ENCODE results near the gene DVL3. TPM values are rescaled to one million over a fixed set of nuclear protein-coding genes. Genes with fewer than 3 reads are reported as not detected.

Gene DVL3
- total and polyA plus RNA-seq, 10 of the 15 experiments (the other 5 are each of a cell fraction or from before 2014, with no cell fraction given), result 2.2 to 39.7 (median 14.5) TPM

DNA sequence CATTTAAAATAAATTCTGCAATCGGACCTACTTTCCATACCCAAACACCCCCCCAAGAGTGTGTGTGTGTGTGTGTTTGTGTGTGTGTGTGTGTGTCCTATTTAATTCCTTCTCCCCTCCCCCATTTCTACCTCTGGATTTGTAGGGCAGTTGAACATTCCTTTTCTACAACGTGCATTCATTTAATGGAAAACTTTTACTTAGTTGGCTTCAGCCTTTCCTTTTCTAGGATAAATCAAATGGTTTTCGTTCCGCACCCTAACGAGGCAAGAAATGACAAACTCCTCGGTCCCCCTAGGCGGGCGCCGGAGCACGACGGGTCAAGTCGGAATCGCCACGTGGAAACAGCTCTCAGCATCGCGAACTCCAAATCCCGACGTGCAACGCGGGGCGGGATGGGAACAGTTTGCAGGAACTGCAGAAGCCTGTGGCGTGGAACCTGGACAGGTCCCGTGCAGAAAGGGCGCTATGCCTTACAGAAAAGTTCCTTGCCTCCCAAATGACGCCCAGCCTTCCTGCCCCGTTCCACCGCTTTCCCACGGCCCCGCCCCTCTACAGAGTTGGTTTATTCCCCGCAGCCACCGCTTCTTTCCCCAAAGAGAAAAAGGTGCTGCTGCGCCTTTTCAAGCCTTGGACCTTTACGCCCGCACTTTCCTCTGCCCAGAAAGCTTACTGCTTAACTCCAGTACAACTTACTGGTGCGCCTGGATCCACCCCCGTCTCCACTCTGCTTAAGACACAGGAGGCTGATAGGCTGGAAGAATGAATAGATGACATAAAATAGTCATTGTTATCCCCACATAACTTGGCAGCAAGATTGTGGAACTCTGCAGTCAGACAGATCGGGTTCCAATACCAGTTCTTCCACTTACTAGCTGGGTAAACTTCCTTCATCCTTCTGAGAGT is 21.1 kb upstream of the DVL3 start (continued):
- TF ChIP-seq IRF4 (IDR thresholded peaks at IDR 0.05; ENCODE audit: low read depth, low read length) (no peak), HCFC1 (IDR thresholded peaks at IDR 0.05; ENCODE audit: low read length) (peak; percentile 80), NFYB (IDR thresholded peaks at IDR 0.05; ENCODE audit: insufficient read depth, low read depth, low read length) (0 out of 2 replicates have a peak, but pooled peaks have one; percentile 28), ZNF274 (IDR thresholded peaks at IDR 0.05; ENCODE audit: insufficient read depth, insufficient read length) (no peak), ZNF207 (IDR thresholded peaks at IDR 0.05; ENCODE audit: borderline replicate concordance) (no peak), MYC (IDR thresholded peaks at IDR 0.05; ENCODE audit: insufficient read depth, insufficient read length, insufficient replicate concordance, low read length, severe bottlenecking) (peak; percentile 66), BRCA1 (IDR thresholded peaks at IDR 0.05; ENCODE audit: low read depth, low read length) (no peak), RUNX3 (IDR thresholded peaks at IDR 0.05; ENCODE audit: low read length) (no peak; the same call in 1 of the 2 replicates), GABPA (IDR thresholded peaks at IDR 0.05; ENCODE audit: low read depth) (peak; percentile 75), FOXK2 (IDR thresholded peaks at IDR 0.05) (no peak), KDM1A (IDR thresholded peaks at IDR 0.05; ENCODE audit: borderline replicate concordance) (no peak), SIX5 (IDR thresholded peaks at IDR 0.05; ENCODE audit: low read depth, low read length, severe bottlenecking) (peak; percentile 69), SPI1 (IDR thresholded peaks at IDR 0.05; ENCODE audit: borderline replicate concordance, insufficient read depth, low read depth, low read length) (peak; percentile 4; the same call in 1 of the 2 replicates), CEBPB (IDR thresholded peaks at IDR 0.05; ENCODE audit: borderline replicate concordance in 1 of 2, low read depth in 2 of 2, low read length in 2 of 2) (no peak), NFIC (IDR thresholded peaks at IDR 0.05; ENCODE audit: low read depth, low read length) (0 out of 2 replicates have a peak, but pooled peaks have one; percentile 6), MEF2B (IDR thresholded peaks at IDR 0.05; ENCODE audit: partially characterized antibody, poor library complexity, severe bottlenecking) (peak; percentile 11), NRF1 (conservative IDR thresholded peaks at IDR 0.05; ENCODE audit: low read depth, low read length) (no peak), PAX5 (IDR thresholded peaks at IDR 0.05; ENCODE audit: borderline replicate concordance, low read depth, low read length) (no peak), SIN3A (IDR thresholded peaks at IDR 0.05; ENCODE audit: low read depth, low read length) (peak; percentile 24; the same call in 1 of the 2 replicates), MTA3 (IDR thresholded peaks at IDR 0.05; ENCODE audit: borderline replicate concordance, low read length) (no peak), CHD4 (IDR thresholded peaks at IDR 0.05) (no peak), HDAC2 (IDR thresholded peaks at IDR 0.05) (no peak), MXI1 (IDR thresholded peaks at IDR 0.05; ENCODE audit: low read depth, low read length) (peak; percentile 97), KAT2A (conservative IDR thresholded peaks at IDR 0.05; ENCODE audit: control insufficient read depth, low read depth, low read length) (no peak), POLR2AphosphoS5 (IDR thresholded peaks at IDR 0.05; ENCODE audit: low read length) (no peak), ZNF217 (IDR thresholded peaks at IDR 0.05) (no peak)
- TF ChIP-seq, protein P1, sequence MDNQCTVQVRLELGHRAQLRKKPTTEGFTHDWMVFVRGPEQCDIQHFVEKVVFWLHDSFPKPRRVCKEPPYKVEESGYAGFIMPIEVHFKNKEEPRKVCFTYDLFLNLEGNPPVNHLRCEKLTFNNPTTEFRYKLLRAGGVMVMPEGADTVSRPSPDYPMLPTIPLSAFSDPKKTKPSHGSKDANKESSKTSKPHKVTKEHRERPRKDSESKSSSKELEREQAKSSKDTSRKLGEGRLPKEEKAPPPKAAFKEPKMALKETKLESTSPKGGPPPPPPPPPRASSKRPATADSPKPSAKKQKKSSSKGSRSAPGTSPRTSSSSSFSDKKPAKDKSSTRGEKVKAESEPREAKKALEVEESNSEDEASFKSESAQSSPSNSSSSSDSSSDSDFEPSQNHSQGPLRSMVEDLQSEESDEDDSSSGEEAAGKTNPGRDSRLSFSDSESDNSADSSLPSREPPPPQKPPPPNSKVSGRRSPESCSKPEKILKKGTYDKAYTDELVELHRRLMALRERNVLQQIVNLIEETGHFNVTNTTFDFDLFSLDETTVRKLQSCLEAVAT (IDR thresholded peaks at IDR 0.05), result 0 out of 2 replicates have a peak, but pooled peaks have one; percentile 34
- TF ChIP-seq, protein P2, sequence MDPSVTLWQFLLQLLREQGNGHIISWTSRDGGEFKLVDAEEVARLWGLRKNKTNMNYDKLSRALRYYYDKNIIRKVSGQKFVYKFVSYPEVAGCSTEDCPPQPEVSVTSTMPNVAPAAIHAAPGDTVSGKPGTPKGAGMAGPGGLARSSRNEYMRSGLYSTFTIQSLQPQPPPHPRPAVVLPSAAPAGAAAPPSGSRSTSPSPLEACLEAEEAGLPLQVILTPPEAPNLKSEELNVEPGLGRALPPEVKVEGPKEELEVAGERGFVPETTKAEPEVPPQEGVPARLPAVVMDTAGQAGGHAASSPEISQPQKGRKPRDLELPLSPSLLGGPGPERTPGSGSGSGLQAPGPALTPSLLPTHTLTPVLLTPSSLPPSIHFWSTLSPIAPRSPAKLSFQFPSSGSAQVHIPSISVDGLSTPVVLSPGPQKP (IDR thresholded peaks at IDR 0.05; ENCODE audit: low read depth, low read length), result no peak
- TF ChIP-seq, protein P3, sequence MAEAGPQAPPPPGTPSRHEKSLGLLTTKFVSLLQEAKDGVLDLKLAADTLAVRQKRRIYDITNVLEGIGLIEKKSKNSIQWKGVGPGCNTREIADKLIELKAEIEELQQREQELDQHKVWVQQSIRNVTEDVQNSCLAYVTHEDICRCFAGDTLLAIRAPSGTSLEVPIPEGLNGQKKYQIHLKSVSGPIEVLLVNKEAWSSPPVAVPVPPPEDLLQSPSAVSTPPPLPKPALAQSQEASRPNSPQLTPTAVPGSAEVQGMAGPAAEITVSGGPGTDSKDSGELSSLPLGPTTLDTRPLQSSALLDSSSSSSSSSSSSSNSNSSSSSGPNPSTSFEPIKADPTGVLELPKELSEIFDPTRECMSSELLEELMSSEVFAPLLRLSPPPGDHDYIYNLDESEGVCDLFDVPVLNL (IDR thresholded peaks at IDR 0.05; ENCODE audit: low read depth, low read length), result no peak
